K562 (cell line): ENCODE measurements around the gene AKIRIN1. TPM values are rescaled to one million over a fixed set of nuclear protein-coding genes. Genes with fewer than 3 reads are reported as not detected.

Source experiments
- BRF2 ChIP-seq: IDR thresholded peaks from 3 replicates; pipeline ENCODE4 v1.6.1; 2011; ENCODE audit warnings: borderline replicate concordance, mild to moderate bottlenecking; ENCODE audit not compliant: insufficient read length, insufficient read depth
- DMBX1 ChIP-seq: fragments of 250-450 bp; sonication (Bioruptor Pico); IDR thresholded peaks from 2 replicates; pipeline ENCODE4 v1.8.0; 2022; ENCODE audit warnings: inconsistent platforms, mild to moderate bottlenecking, moderate library complexity, borderline replicate concordance
- ETS2 ChIP-seq: IDR thresholded peaks from 2 replicates; pipeline ENCODE4 v1.6.1; 2016; ENCODE audit warnings: borderline replicate concordance, missing genetic modification characterization, mild to moderate bottlenecking, moderate library complexity, missing compliant biosample characterization; ENCODE audit not compliant: poor library complexity, severe bottlenecking
- FIP1L1 ChIP-seq: fragments of 200-400 bp; formaldehyde crosslinking; IDR thresholded peaks from 2 replicates; pipeline ENCODE4 v1.6.1; 2018; ENCODE audit warnings: mild to moderate bottlenecking, low read depth, low read length; ENCODE audit not compliant: poor library complexity, severe bottlenecking
- GTF3C2 ChIP-seq: IDR thresholded peaks from 3 replicates; pipeline ENCODE4 v1.6.1; 2011; ENCODE audit warnings: borderline replicate concordance, mild to moderate bottlenecking, moderate library complexity; ENCODE audit not compliant: insufficient read length; ENCODE audit errors: extremely low read depth
- KDM1A ChIP-seq, 2 experiments: fragments of 450-650 bp; IDR thresholded peaks; 2 replicates each; pipeline ENCODE4 v1.6.1; 2016; ENCODE audit warnings: mild to moderate bottlenecking in 2 of 2
- KLF16 ChIP-seq: IDR thresholded peaks from 2 replicates; pipeline ENCODE4 v1.6.1; 2016; ENCODE audit warnings: antibody characterized with exemption
- RAD21 ChIP-seq, 2 experiments: fragments of 250-450 bp in 1 of 2; fragments of 450-650 bp in 1 of 2; sonication (Bioruptor Pico) in 1 of 2; formaldehyde crosslinking in 1 of 2; IDR thresholded peaks in 1 of 2; conservative IDR thresholded peaks in 1 of 2; 2 replicates each; pipeline versions ENCODE4 v1.4.0 to v1.8.0; 2020 to 2022; ENCODE audit warnings: mild to moderate bottlenecking in 2 of 2, moderate library complexity in 1 of 2
- SAFB2 ChIP-seq: fragments of 200-400 bp; formaldehyde crosslinking; IDR thresholded peaks from 2 replicates; pipeline ENCODE4 v1.6.1; 2018; ENCODE audit warnings: borderline replicate concordance, low read length, low read depth, moderate library complexity; ENCODE audit not compliant: severe bottlenecking
- SMARCC2 ChIP-seq: fragments of 450-650 bp; IDR thresholded peaks from 2 replicates; pipeline ENCODE4 v1.6.1; 2017; ENCODE audit warnings: antibody characterized with exemption, moderate library complexity, mild to moderate bottlenecking, low read depth
- TAF7 ChIP-seq: fragments of 450-650 bp; IDR thresholded peaks from 2 replicates; pipeline ENCODE4 v1.6.1; 2016; ENCODE audit warnings: missing genetic modification characterization, missing compliant biosample characterization
- THAP12 ChIP-seq: fragments of 250-450 bp; sonication (Bioruptor Pico); IDR thresholded peaks from 2 replicates; pipeline ENCODE4 v1.9.0; 2021; ENCODE audit warnings: mild to moderate bottlenecking, inconsistent platforms
- VEZF1 ChIP-seq: fragments of 200-800 bp; sonication (Bioruptor generic); IDR thresholded peaks from 2 replicates; pipeline ENCODE4 v1.6.1; 2017; ENCODE audit warnings: missing genetic modification characterization, missing compliant biosample characterization
- ZFP30 ChIP-seq: fragments of 250-450 bp; sonication (Bioruptor Pico); IDR thresholded peaks from 2 replicates; pipeline ENCODE4 v1.8.0; 2022; ENCODE audit warnings: moderate library complexity, mild to moderate bottlenecking, inconsistent platforms, borderline replicate concordance
- ZNF77 ChIP-seq: fragments of 250-450 bp; sonication (Bioruptor Pico); IDR thresholded peaks from 2 replicates; pipeline ENCODE4 v1.5.0; 2020
- polyA plus RNA-seq, 8 experiments: library from polyadenylated mRNA; depleted of rRNA in 4 of 8; stranded (reverse) in 5 of 8; unstranded in 3 of 8; fragments of >200 nt; fragmentation: Nextera tagmentation in 2 of 8; fragmentation: Illumina TruSeq in 1 of 8; extraction: Ambion mirVana in 2 of 8; extraction: Trizol in 1 of 8; gene quantifications; 2 replicates each; pipeline versions ENCODE4 v1.2.1 to v1.2.3, GENCODE V29; 2011 to 2014; ENCODE audit warnings: inconsistent platforms in 1 of 8, missing spikeins in 1 of 8
- total RNA-seq, 7 experiments: library from RNA; depleted of rRNA in 6 of 7; stranded (reverse); fragments of >200 nt in 6 of 7; fragmentation: Illumina TruSeq in 2 of 7; extraction: Trizol in 2 of 7; gene quantifications; 2 replicates each; pipeline versions ENCODE4 v1.2.1 to v1.2.3, GENCODE V29; 2011 to 2021; ENCODE audit warnings: low replicate concordance in 1 of 7
- TF ChIP-seq, protein P1 (sequence below), 2 experiments: fragments of 450-650 bp in 1 of 2; sonication (generic) in 1 of 2; formaldehyde crosslinking in 1 of 2; IDR thresholded peaks in 1 of 2; conservative IDR thresholded peaks in 1 of 2; 2 replicates each; pipeline versions ENCODE4 v1.6.1 to v1.8.1; 2016 to 2023; ENCODE audit warnings: mild to moderate bottlenecking in 2 of 2, moderate library complexity in 2 of 2, inconsistent platforms in 1 of 2, missing genetic modification reagents in 1 of 2

The AKIRIN1 gene
- total and polyA plus RNA-seq, 9 of the 15 experiments (the other 6 are each of a cell fraction or from before 2014, with no cell fraction given) = 11.5 to 139 (median 83.4) TPM

GRCh38 chr1:39026051-39026865, 35.2 kb downstream of the AKIRIN1 start, which contains the start of gene NDUFS5 (continued):
- TF ChIP-seq BRF2 (no peak), ZNF77 (CRISPR knock-in tag) (no peak), ETS2 (tag) (no peak), THAP12 (CRISPR knock-in tag) (peak; percentile 91), GTF3C2 (no peak), DMBX1 (no peak), VEZF1 (CRISPR knock-in tag) (no peak), KDM1A (IDR thresholded peaks at IDR 0.05) (no peak), FIP1L1 (no peak), ZFP30 (CRISPR knock-in tag) (no peak), SMARCC2 (no peak), RAD21 (CRISPR knock-in tag; conservative IDR thresholded peaks at IDR 0.05 in 1 of 2, IDR thresholded peaks at IDR 0.05 in 1 of 2) (no peak), SAFB2 (no peak), KLF16 (no peak), TAF7 (tag) (peak; percentile 62; the same call in 1 of the 2 replicates)
- TF ChIP-seq, protein P1, sequence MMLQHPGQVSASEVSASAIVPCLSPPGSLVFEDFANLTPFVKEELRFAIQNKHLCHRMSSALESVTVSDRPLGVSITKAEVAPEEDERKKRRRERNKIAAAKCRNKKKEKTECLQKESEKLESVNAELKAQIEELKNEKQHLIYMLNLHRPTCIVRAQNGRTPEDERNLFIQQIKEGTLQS (IDR thresholded peaks at IDR 0.05) = peak; percentile 83
- TF ChIP-seq, protein P1 (CRISPR knock-in tag; conservative IDR thresholded peaks at IDR 0.05) = peak; percentile 24; the same call in 1 of the 2 replicates
